SK-N-SH (cell line): ENCODE data around the gene CRYGC. TPM values are rescaled to one million over a fixed set of nuclear protein-coding genes. Genes with fewer than 3 reads are reported as not detected.
"Not testable (repeated sequence)": the region's sequence is repeated elsewhere in the genome, so short reads cannot be mapped to it uniquely, and the experiment has no call there.

ENCODE experiments used
- CTCF ChIA-PET: fragments of 300-600, 350-600 bp; formaldehyde crosslinking; extraction: SDS; loops from one replicate; lab custom pipeline; 2021; lab: Yijun Ruan, JAX
- POLR2A ChIA-PET: fragments of 350-600 bp; sonication (Branson Sonifier 250); formaldehyde crosslinking; extraction: SDS; loops from one replicate; lab custom pipeline; 2020; ENCODE audit warnings: antibody characterized with exemption, inconsistent platforms; lab: Yijun Ruan, JAX
- DNase-seq: peaks from one replicate; pipeline ENCODE4 v3.0.0; 2012
- H2AFZ ChIP-seq: fragments of 200-600 bp; sonication (generic); 2 replicates; pipeline ENCODE4 v1.8.1; 2016; ENCODE audit warnings: antibody characterized with exemption, mild to moderate bottlenecking, low read depth
- H3F3A ChIP-seq: fragments of 200-600 bp; sonication (generic); replicated peaks from 2 replicates; pipeline ENCODE3; 2016; ENCODE audit warnings: antibody characterized with exemption, mild to moderate bottlenecking; ENCODE audit not compliant: insufficient read depth
- H3K27ac ChIP-seq, 2 experiments: fragments of 200-500 bp in 1 of 2; fragments of 200-600 bp in 1 of 2; sonication (Bioruptor generic) in 1 of 2; sonication (generic), shearing (Covaris generic) in 1 of 2; 2 replicates each; pipeline versions ENCODE4 v1.5.1 to v1.6.1; 2014 to 2016; ENCODE audit warnings: low read depth in 2 of 2, inconsistent platforms in 1 of 2, low read length in 1 of 2, mild to moderate bottlenecking in 1 of 2, mixed read lengths in 1 of 2
- H3K27me3 ChIP-seq: fragments of 200-600 bp; sonication (generic), shearing (Covaris generic); 2 replicates; pipeline ENCODE4 v1.6.1; 2016; ENCODE audit warnings: mixed run types; ENCODE audit not compliant: insufficient read depth
- H3K36me3 ChIP-seq, 2 experiments: fragments of 200-500 bp in 1 of 2; fragments of 200-600 bp in 1 of 2; sonication (Bioruptor generic) in 1 of 2; sonication (generic) in 1 of 2; replicated peaks in 1 of 2; 2 replicates each; pipeline versions ENCODE3 to v1.5.1; 2014 to 2016; ENCODE audit warnings: low read length in 1 of 2, mild to moderate bottlenecking in 1 of 2; ENCODE audit not compliant: insufficient read depth in 2 of 2, control insufficient read depth in 1 of 2
- H3K4me1 ChIP-seq, 2 experiments: fragments of 200-500 bp in 1 of 2; fragments of 200-600 bp in 1 of 2; sonication (Bioruptor generic) in 1 of 2; sonication (generic), shearing (Covaris generic) in 1 of 2; 2 replicates each; pipeline versions ENCODE4 v1.5.1 to v1.6.1; 2014 to 2016; ENCODE audit warnings: low read depth in 1 of 2, low read length in 1 of 2, mixed run types in 1 of 2; ENCODE audit not compliant: insufficient read depth in 2 of 2, control insufficient read depth in 1 of 2
- H3K4me2 ChIP-seq: fragments of 200-600 bp; sonication (generic), shearing (Covaris generic); 2 replicates; pipeline ENCODE4 v1.6.1; 2017; ENCODE audit warnings: mixed run types
- H3K4me3 ChIP-seq, 2 experiments: fragments of 200-500 bp in 1 of 2; fragments of 200-600 bp in 1 of 2; sonication (Bioruptor generic) in 1 of 2; sonication (generic), shearing (Covaris generic) in 1 of 2; 2 replicates each; pipeline versions ENCODE4 v1.5.1 to v1.8.1; 2014 to 2016; ENCODE audit warnings: low read depth in 2 of 2, inconsistent platforms in 1 of 2, low read length in 1 of 2, mild to moderate bottlenecking in 1 of 2, mixed read lengths in 1 of 2, moderate library complexity in 1 of 2
- H3K79me2 ChIP-seq: fragments of 200-600 bp; sonication (generic); 2 replicates; pipeline ENCODE4 v1.8.1; 2017; ENCODE audit warnings: mild to moderate bottlenecking; ENCODE audit not compliant: insufficient read depth
- H3K9ac ChIP-seq: fragments of 200-600 bp; sonication (generic); 2 replicates; pipeline ENCODE4 v1.6.1; 2017; ENCODE audit warnings: mixed run types
- H3K9me2 ChIP-seq: fragments of 200-600 bp; sonication (generic); 2 replicates; pipeline ENCODE4 v1.6.1; 2017; ENCODE audit warnings: mixed run types
- H3K9me3 ChIP-seq: fragments of 200-600 bp; sonication (generic); 2 replicates; pipeline ENCODE4 v1.6.1; 2017; ENCODE audit warnings: mixed run types, mild to moderate bottlenecking, moderate library complexity
- H4K20me1 ChIP-seq: fragments of 200-600 bp; sonication (generic); 2 replicates; pipeline ENCODE4 v1.6.1; 2017; ENCODE audit warnings: mild to moderate bottlenecking, mixed run types; ENCODE audit not compliant: insufficient read depth
- PBX3 ChIP-seq: IDR thresholded peaks from 2 replicates; pipeline ENCODE4; 2012
- POLR2AphosphoS5 ChIP-seq: IDR thresholded peaks from 2 replicates; pipeline ENCODE4 v1.6.1; 2012; ENCODE audit warnings: low read depth, low read length
- RAD21 ChIP-seq: IDR thresholded peaks from 2 replicates; pipeline ENCODE4 v1.6.1; 2012; ENCODE audit warnings: mild to moderate bottlenecking, low read length
- REST ChIP-seq: IDR thresholded peaks from 2 replicates; pipeline ENCODE4 v1.6.1; 2012; ENCODE audit warnings: mild to moderate bottlenecking, low read depth, low read length, moderate library complexity
- SMC3 ChIP-seq: IDR thresholded peaks from 2 replicates; pipeline ENCODE4 v1.6.1; 2012; ENCODE audit warnings: low read depth, low read length, improper control_type of control experiment
- TCF12 ChIP-seq: IDR thresholded peaks from 2 replicates; pipeline ENCODE4 v1.4.0; 2012
- WGBS: methylation state at CpG from one replicate; pipeline ENCODE4 v1.1.6; 2017; ENCODE audit warnings: low lambda C conversion rate; 5-methylcytosine and 5-hydroxymethylcytosine counted together
- polyA plus RNA-seq, 3 experiments: library from polyadenylated mRNA; depleted of rRNA; stranded (reverse); fragments of >200 nt; gene quantifications; 2 replicates each; pipeline ENCODE4 v1.2.3, GENCODE V29; 2012

The CRYGC gene
- polyA plus RNA-seq, 1 of the 3 experiments (the other 2 are of a cell fraction) = 0.31 TPM

- TF ChIP-seq REST (no peak), TCF12 (no peak), PBX3 (no peak), POLR2AphosphoS5 (no peak)
- TF ChIP-seq, all 33 proteins: peak for 0
These were observed 4.4 kb downstream of the CRYGC start (continued) for GRCh38 chr2:208125251-208125650.

- H3K27me3 ChIP-seq, H3K9me2 ChIP-seq, H4K20me1 ChIP-seq, H3K9me3 ChIP-seq, H3K79me2 ChIP-seq, POLR2A ChIA-PET, H3F3A ChIP-seq, H3K9ac ChIP-seq, H3K27ac ChIP-seq, H2AFZ ChIP-seq, H3K4me3 ChIP-seq, H3K36me3 ChIP-seq, H3K4me1 ChIP-seq, H3K4me2 ChIP-seq: not testable (repeated sequence)
- 92% methylated on average over 35 of the region's 46 CpGs for WGBS
- CTCF ChIA-PET = interaction anchor here (0.9 kb wide), 1 partner anchor 26 kb away, joined by 3 read pairs; no protein-coding TSS in a partner anchor
- peak; percentile 49 for DNase-seq
These were observed 5.5 kb downstream of the CRYGC start, which contains the start of gene CRYGD for GRCh38 chr2:208124013-208124715. CRYGD (minus strand) TSS chr2:208124524; CDS start chr2:208124473, 51 bp downstream.

GRCh38 chr2:208122248-208122647, 7.4 kb downstream of the CRYGC start:
- Histone ChIP-seq H3K27ac (no peak overlapping the region), H3K79me2 (no peaks in the 10 kb centered on the region), H3K9me2 (no peaks in the 10 kb centered on the region), H3K4me2 (no peak overlapping the region), H4K20me1 (no peaks in the 10 kb centered on the region), H3K27me3 (no peaks in the 10 kb centered on the region), H3K4me3 (no peak overlapping the region), H3K9ac (no peak overlapping the region), H3F3A (no peaks in the 10 kb centered on the region), H3K4me1 (no peaks in the 10 kb centered on the region), H3K9me3 (no peaks in the 10 kb centered on the region), H2AFZ (no peak overlapping the region), H3K36me3 (no peaks in the 10 kb centered on the region)
- WGBS = 89% methylated on average over 1 of the region's 1 CpG
- no peak for DNase-seq
- ChIA-PET CTCF (interaction anchor here (0.9 to 1.9 kb wide), 2 partner anchors 20 to 54 kb away, joined by 3 to 4 read pairs; no protein-coding TSS in a partner anchor), POLR2A (no interaction called here)
- TF ChIP-seq RAD21 = no peak
- no peak for TF ChIP-seq SMC3
